Common myeloid progenitor, CD34-positive (primary cell): ENCODE data around the gene HOXC4.
A peak's percentile ranks its signal among the peaks of the same experiment; 100 is the strongest.

Experiments used
- CTCF ChIA-PET: fragments of 350-600 bp; sonication (Branson Sonifier 250); formaldehyde crosslinking; loops from one replicate; lab custom pipeline; 2021; ENCODE audit warnings: antibody characterized with exemption; lab: Charles Lee
- POLR2A ChIA-PET: fragments of 350-600 bp; sonication (Branson Sonifier 250); formaldehyde crosslinking; loops from one replicate; lab custom pipeline; 2021; ENCODE audit warnings: antibody characterized with exemption; lab: Charles Lee
- DNase-seq, 3 donors: peaks; one replicate each; pipeline versions ENCODE4 v3.0.0 to v3.0.0-alpha.2; 2013
- H3K27ac ChIP-seq, 2 experiments: 1 replicate in 1 of 2; 2 replicates in 1 of 2; pipeline ENCODE4 v1.7.0; 2013; ENCODE audit warnings: inconsistent platforms in 2 of 2, low read length in 2 of 2, mild to moderate bottlenecking in 2 of 2, low read depth in 1 of 2, moderate library complexity in 1 of 2; ENCODE audit not compliant: severe bottlenecking in 2 of 2, insufficient read depth in 1 of 2, poor library complexity in 1 of 2
- H3K27me3 ChIP-seq, 5 experiments: replicated peaks in 2 of 5; 1 replicate in 3 of 5; 2 replicates in 2 of 5; pipeline versions ENCODE4 v1.6.1 to v1.7.0; 2013; ENCODE audit warnings: low read length in 4 of 5, mild to moderate bottlenecking in 2 of 5, moderate library complexity in 2 of 5, inconsistent platforms in 1 of 5; ENCODE audit not compliant: insufficient read depth in 5 of 5, control insufficient read depth in 4 of 5
- H3K36me3 ChIP-seq, 4 experiments: 1 replicate in 2 of 4; 2 replicates in 2 of 4; pipeline versions ENCODE4 v1.6.1 to v1.7.0; 2013; ENCODE audit warnings: low read length in 3 of 4, control low read depth in 1 of 4, mild to moderate bottlenecking in 1 of 4; ENCODE audit not compliant: control insufficient read depth in 4 of 4, insufficient read depth in 4 of 4
- H3K4me1 ChIP-seq, 4 experiments: 1 replicate in 3 of 4; 2 replicates in 1 of 4; pipeline versions ENCODE4 v1.6.1 to v1.7.1; 2013; ENCODE audit warnings: low read length in 3 of 4, mild to moderate bottlenecking in 3 of 4, control low read depth in 1 of 4, inconsistent platforms in 1 of 4, moderate library complexity in 1 of 4; ENCODE audit not compliant: control insufficient read depth in 4 of 4, insufficient read depth in 4 of 4; ENCODE audit errors: control extremely low read depth in 1 of 4
- H3K4me3 ChIP-seq, 7 experiments: 1 replicate in 4 of 7; 2 replicates in 3 of 7; pipeline versions ENCODE4 v1.5.1 to v1.7.0; 2013; ENCODE audit warnings: mild to moderate bottlenecking in 7 of 7, low read length in 6 of 7, moderate library complexity in 6 of 7, inconsistent platforms in 2 of 7, low read depth in 2 of 7, control low read depth in 1 of 7; ENCODE audit not compliant: insufficient read depth in 4 of 7, control insufficient read depth in 1 of 7; ENCODE audit errors: extremely low read depth in 1 of 7
- H3K9me3 ChIP-seq, 5 experiments: 1 replicate in 4 of 5; 2 replicates in 1 of 5; pipeline versions ENCODE4 v1.6.1 to v1.7.1; 2013; ENCODE audit warnings: low read length in 4 of 5, mild to moderate bottlenecking in 2 of 5, inconsistent platforms in 1 of 5, low read depth in 1 of 5, moderate library complexity in 1 of 5; ENCODE audit not compliant: control insufficient read depth in 4 of 5, insufficient read depth in 2 of 5; ENCODE audit errors: control extremely low read depth in 1 of 5
- WGBS: methylation state at CpG from one replicate; pipeline ENCODE4 v1.1.5; 2013; ENCODE audit not compliant: insufficient coverage; 5-methylcytosine and 5-hydroxymethylcytosine counted together

The HOXC4 gene

GRCh38 chr12:54016051-54016450 is 37.6 kb upstream of the HOXC4 start:
- H3K4me3 ChIP-seq, result no peak overlapping the region
- ChIA-PET POLR2A (no interaction called here), CTCF (interaction anchor here (1.1 to 2.6 kb wide), 10 partner anchors 9 to 200 kb away, joined by 3 to 7 read pairs (median 4); partner anchors contain the start of genes HOXC5 and SMUG1)
- peaks cover 0 to 4% (median 0%) of the 10 kb centered on the region in 5 experiments for H3K9me3 ChIP-seq
- H3K4me1 ChIP-seq, result peaks cover 0 to 19% (median 9%) of the 10 kb centered on the region in 4 experiments
- no peak for DNase-seq
- no peak overlapping the region for H3K27ac ChIP-seq
- H3K27me3 ChIP-seq, result peaks cover 4 to 97% (median 57%) of the 10 kb centered on the region in 5 experiments
- no peaks in the 10 kb centered on the region for H3K36me3 ChIP-seq
- WGBS, result 6% methylated on average over 2 of the region's 3 CpGs

GRCh38 chr12:54016478-54016964 is 37.1 kb upstream of the HOXC4 start:
- no peak overlapping the region for H3K4me3 ChIP-seq

GRCh38 chr12:54017027-54017788 is 36.4 kb upstream of the HOXC4 start:
- ChIA-PET CTCF (interaction anchor here (0.8 to 2.6 kb wide), 9 partner anchors 10 to 199 kb away, joined by 3 to 7 read pairs (median 4); partner anchors contain the start of gene HOXC5), POLR2A (no interaction called here)
- H3K4me3 ChIP-seq, result peak overlapping the region in 4 of 7 experiments; percentile 26 to 64 (median 43)
- H3K4me1 ChIP-seq, result peaks cover 0 to 19% (median 9%) of the 10 kb centered on the region in 4 experiments
- H3K9me3 ChIP-seq, result peaks cover 0 to 4% (median 0%) of the 10 kb centered on the region in 5 experiments
- WGBS, result 3% methylated on average over 16 of the region's 24 CpGs
- peaks cover 4 to 99% (median 59%) of the 10 kb centered on the region in 5 experiments for H3K27me3 ChIP-seq
- no peaks in the 10 kb centered on the region for H3K36me3 ChIP-seq
- no peak for DNase-seq
- H3K27ac ChIP-seq, result peak overlapping the region in 1 of 2 experiments; percentile 54

More at GRCh38 chr12:54016478-54016964, 37.1 kb upstream of the HOXC4 start:
- H3K27ac ChIP-seq, result no peak overlapping the region
- H3K4me1 ChIP-seq, result peaks cover 0 to 19% (median 9%) of the 10 kb centered on the region in 4 experiments
- CTCF ChIA-PET, result interaction anchor here (0.8 to 2.6 kb wide), 10 partner anchors 10 to 200 kb away, joined by 3 to 7 read pairs (median 4); partner anchors contain the start of gene HOXC5
- WGBS, result 2% methylated on average over 14 of the region's 25 CpGs
- DNase-seq, result no peak
- peaks cover 0 to 4% (median 0%) of the 10 kb centered on the region in 5 experiments for H3K9me3 ChIP-seq
- H3K27me3 ChIP-seq, result peaks cover 3 to 97% (median 59%) of the 10 kb centered on the region in 5 experiments
- H3K36me3 ChIP-seq, result no peaks in the 10 kb centered on the region
- POLR2A ChIA-PET, result no interaction called here

GRCh38 chr12:54017878-54018467 is 35.7 kb upstream of the HOXC4 start:
- peak; percentile 48 to 66 (median 61) for DNase-seq
- ChIA-PET CTCF (interaction anchor here (1.1 to 2.6 kb wide), 3 partner anchors 9 to 196 kb away, joined by 3 to 7 read pairs (median 7); partner anchors contain the start of gene HOXC5), POLR2A (no interaction called here)
- Histone ChIP-seq H3K27me3 (peaks cover 5 to 99% (median 58%) of the 10 kb centered on the region in 5 experiments), H3K36me3 (no peaks in the 10 kb centered on the region), H3K4me1 (peaks cover 0 to 19% (median 9%) of the 10 kb centered on the region in 4 experiments), H3K4me3 (peak overlapping the region in 5 of 7 experiments; percentile 10 to 64 (median 27)), H3K9me3 (peaks cover 0 to 4% (median 0%) of the 10 kb centered on the region in 5 experiments), H3K27ac (peak overlapping the region in 1 of 2 experiments; percentile 54)
- 5% methylated on average over 18 of the region's 34 CpGs for WGBS

GRCh38 chr12:54018468-54018984 is 35.1 kb upstream of the HOXC4 start:
- H3K9me3 ChIP-seq, result peaks cover 0 to 4% (median 0%) of the 10 kb centered on the region in 5 experiments
- no peak for DNase-seq
- 26% methylated on average over 15 of the region's 29 CpGs for WGBS
- H3K4me3 ChIP-seq, result peak overlapping the region in 3 of 7 experiments; percentile 26 to 64 (median 59)
- CTCF ChIA-PET, result interaction anchor here (1.1 kb wide), 1 partner anchor 9 kb away, joined by 3 read pairs; no protein-coding TSS in a partner anchor
- H3K36me3 ChIP-seq, result no peaks in the 10 kb centered on the region
- POLR2A ChIA-PET, result no interaction called here
- peaks cover 5 to 99% (median 56%) of the 10 kb centered on the region in 5 experiments for H3K27me3 ChIP-seq
- H3K27ac ChIP-seq, result peak overlapping the region in 1 of 2 experiments; percentile 54
- H3K4me1 ChIP-seq, result peaks cover 0 to 19% (median 9%) of the 10 kb centered on the region in 4 experiments

- Histone ChIP-seq H3K9me3 (peaks cover 0 to 4% (median 0%) of the 10 kb centered on the region in 5 experiments), H3K4me3 (no peak overlapping the region), H3K4me1 (peaks cover 0 to 17% (median 9%) of the 10 kb centered on the region in 4 experiments), H3K27me3 (peaks cover 5 to 98% (median 55%) of the 10 kb centered on the region in 5 experiments), H3K36me3 (no peaks in the 10 kb centered on the region), H3K27ac (no peak overlapping the region)
- POLR2A ChIA-PET, result no interaction called here
- WGBS, result 26% methylated on average over 24 of the region's 43 CpGs
- no peak for DNase-seq
- CTCF ChIA-PET, result no interaction called here
These were observed 34.4 kb upstream of the HOXC4 start for GRCh38 chr12:54019091-54019811.
